Brain microvascular endothelial cell (primary cell): ENCODE data around the gene CCDC81.

ENCODE experiments used
- DNase-seq: peaks from one replicate; pipeline ENCODE4 v3.0.0-alpha.2; 2020
- H3K27ac ChIP-seq: fragments of 250-450 bp; sonication (Bioruptor Pico); 2 replicates; pipeline ENCODE4 v1.5.1; 2020; ENCODE audit warnings: mild to moderate bottlenecking, moderate library complexity
- H3K27me3 ChIP-seq: fragments of 250-450 bp; sonication (Bioruptor Pico); replicated peaks from 2 replicates; pipeline ENCODE4 v1.5.1; 2020; ENCODE audit warnings: mild to moderate bottlenecking
- H3K36me3 ChIP-seq: fragments of 250-450 bp; sonication (Bioruptor Pico); replicated peaks from 2 replicates; pipeline ENCODE4 v1.5.1; 2020; ENCODE audit warnings: mild to moderate bottlenecking
- H3K4me3 ChIP-seq: 2 replicates; pipeline ENCODE4 v1.5.1; 2011; ENCODE audit warnings: low read depth, mild to moderate bottlenecking, control low read depth, low read length, moderate library complexity
- in situ Hi-C: cut with HindIII; loops from 2 replicates; pipeline ENCODE4 v1.10.0; 2017; ENCODE audit warnings: low sequenced_read_pairs, low pct_ligation_motif_present
- TF ChIP-seq, protein P1 (sequence below): IDR thresholded peaks from 2 replicates; pipeline ENCODE4 v1.5.1; 2011; ENCODE audit warnings: low read depth, mild to moderate bottlenecking, moderate library complexity, low read length, control low read depth, inconsistent platforms; ENCODE audit errors: missing control alignments

Gene CCDC81

DNA sequence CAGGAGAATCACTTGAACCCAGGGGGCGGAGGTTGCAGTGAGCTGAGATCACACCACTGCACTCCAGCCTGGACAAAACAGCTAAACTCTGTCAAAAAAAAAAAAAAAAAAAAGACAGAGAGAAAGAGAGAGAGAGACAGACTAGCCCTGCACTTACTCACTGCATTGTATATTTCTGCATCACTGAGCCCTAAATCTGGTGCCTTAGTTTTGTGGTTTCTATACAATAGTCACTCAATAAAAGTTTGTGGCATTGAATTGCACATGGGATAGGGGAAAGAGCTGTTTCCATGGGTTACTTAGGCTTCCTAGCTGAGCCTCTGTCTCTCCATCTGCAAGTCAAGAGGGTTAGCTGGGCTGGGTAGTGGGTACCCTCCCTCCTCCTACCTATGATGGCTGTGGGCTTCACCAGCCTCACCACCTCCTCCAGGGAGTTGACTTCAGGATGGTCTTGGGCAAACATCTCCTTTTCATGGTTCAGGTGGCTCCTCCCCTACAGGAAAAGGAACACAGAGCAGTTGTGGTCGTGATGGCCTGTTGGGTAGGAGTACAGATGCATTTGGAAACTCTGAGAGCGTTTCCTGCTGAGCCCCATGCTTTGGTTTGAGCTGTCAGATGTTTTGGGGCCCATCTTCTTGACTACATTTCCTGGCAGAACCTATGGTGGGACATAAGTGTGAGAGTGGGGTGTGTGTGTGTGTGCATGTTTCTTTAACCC, 73.2 kb downstream of the CCDC81 start:
- TF ChIP-seq, protein P1, sequence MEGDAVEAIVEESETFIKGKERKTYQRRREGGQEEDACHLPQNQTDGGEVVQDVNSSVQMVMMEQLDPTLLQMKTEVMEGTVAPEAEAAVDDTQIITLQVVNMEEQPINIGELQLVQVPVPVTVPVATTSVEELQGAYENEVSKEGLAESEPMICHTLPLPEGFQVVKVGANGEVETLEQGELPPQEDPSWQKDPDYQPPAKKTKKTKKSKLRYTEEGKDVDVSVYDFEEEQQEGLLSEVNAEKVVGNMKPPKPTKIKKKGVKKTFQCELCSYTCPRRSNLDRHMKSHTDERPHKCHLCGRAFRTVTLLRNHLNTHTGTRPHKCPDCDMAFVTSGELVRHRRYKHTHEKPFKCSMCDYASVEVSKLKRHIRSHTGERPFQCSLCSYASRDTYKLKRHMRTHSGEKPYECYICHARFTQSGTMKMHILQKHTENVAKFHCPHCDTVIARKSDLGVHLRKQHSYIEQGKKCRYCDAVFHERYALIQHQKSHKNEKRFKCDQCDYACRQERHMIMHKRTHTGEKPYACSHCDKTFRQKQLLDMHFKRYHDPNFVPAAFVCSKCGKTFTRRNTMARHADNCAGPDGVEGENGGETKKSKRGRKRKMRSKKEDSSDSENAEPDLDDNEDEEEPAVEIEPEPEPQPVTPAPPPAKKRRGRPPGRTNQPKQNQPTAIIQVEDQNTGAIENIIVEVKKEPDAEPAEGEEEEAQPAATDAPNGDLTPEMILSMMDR, result no peak
- in situ Hi-C loops, result no loop called here

DNA sequence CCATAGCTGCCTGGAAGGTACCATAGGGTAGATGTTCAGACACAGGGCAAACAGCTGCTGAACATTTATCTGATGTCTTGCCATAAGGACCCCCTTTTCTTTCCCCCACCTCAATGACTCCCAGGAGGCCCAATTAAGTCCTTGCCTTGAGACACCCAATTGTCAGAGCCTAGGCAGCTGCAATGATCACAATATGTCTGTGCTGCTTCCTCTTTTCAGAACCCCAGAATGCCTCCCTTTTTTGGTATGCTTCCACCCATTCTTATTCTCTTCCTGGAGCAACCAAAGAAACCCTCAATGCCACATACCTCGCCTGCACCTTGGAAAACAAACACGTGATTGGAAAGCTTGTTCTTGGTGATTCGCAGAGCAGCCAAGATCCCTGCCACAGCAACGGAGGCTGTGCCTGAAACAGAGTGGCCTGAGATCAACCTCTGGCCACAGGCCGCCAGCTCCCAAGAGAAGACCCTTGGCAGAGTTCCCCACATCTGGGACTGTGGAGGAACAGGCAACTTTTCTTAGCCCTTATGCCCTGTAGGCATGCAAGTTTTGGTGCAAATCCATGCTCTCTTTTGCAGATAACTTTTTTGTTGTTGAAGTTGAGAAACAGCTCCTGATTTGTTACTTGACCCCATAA, 75.4 kb downstream of the CCDC81 start:
- no peak overlapping the region for H3K27ac ChIP-seq
- TF ChIP-seq, protein P1, result no peak
- no peak for DNase-seq
- H3K36me3 ChIP-seq, result no peaks in the 10 kb centered on the region
- no peaks in the 10 kb centered on the region for H3K27me3 ChIP-seq
- in situ Hi-C loops, result no loop called here
- H3K4me3 ChIP-seq, result no peak overlapping the region

More for the DNA sequence above, 73.2 kb downstream of the CCDC81 start:
- Histone ChIP-seq H3K27ac (no peak overlapping the region), H3K36me3 (no peaks in the 10 kb centered on the region), H3K4me3 (no peak overlapping the region), H3K27me3 (no peaks in the 10 kb centered on the region)
- no peak for DNase-seq

DNA sequence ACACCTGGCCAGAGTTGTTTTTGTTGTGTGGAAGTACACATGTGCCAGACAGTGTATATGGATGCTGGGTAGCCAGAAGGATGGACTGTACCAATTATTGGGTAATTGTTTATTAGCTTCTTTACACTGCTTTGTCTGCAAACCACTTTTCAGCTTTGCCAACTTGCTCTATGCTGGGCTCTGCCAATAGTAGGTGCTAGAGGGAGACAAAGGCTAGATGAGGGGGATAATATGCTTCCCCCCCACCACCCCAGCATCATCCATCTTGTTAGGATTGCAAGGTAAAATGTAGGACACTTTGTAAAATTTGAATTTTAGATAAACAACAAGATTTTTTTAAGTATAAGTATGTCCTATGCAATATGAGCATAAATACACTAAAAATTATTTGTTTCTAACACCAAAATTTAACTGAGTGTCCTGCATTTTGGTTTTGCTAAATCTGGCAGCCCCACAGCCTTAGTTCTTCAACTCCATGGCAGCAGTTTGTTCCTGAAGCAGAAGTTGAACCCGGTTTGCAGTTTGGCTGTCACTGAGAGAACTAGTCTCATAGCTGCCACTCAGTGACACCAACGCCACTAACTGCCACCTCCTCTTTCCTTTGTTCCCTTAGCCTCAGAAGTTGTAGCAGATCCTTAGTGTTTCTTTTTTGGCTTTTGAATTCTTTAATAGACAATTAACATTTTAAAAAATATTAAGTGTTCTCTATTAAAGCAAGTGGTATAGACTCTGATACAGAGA, 78.8 kb downstream of the CCDC81 start:
- in situ Hi-C loops, result no loop called here
- TF ChIP-seq, protein P1, result peak; percentile 26
- Histone ChIP-seq H3K27me3 (no peaks in the 10 kb centered on the region), H3K27ac (no peak overlapping the region), H3K4me3 (no peak overlapping the region), H3K36me3 (no peaks in the 10 kb centered on the region)
- DNase-seq, result no peak

DNA sequence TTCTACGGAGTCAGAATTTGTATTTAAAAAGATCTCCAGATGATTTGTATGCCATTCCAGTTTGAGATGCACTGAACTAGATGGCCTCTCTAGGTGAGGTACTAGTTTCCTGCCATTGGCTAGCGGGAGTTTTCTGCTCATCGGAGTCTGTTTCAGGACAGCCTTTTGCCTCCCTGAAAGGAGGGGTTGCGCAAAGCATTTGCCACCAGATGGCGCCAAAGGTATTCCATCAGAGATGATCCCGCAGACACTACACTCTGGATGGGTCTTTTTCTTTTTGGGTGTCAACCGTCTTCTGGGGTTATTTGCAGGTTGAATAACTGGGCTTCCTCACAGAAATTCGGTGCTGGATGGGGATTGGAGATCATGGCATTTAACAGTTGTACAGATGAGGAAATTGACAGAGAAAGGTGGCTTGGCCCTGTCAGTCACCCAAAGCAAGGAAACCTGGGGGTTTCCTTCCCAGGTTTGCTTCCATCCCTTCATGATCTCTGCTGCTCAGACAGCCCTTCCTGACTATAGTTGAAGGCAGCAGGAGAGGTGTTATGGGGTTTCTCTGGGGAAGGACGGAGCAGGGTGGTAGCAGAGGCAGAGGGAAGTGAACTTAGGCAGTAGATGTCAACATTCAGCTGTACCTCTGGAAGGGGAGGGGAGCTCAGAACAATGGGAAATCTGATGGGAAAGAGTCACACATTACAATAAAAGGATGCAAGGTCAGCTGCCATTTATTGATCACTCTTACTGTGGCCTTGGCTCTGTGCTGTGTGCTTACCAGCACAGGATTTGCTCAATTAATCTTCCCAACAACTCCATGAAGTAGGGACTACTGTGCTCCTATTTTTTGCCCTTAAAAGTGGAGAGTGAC, 81.6 kb downstream of the CCDC81 start:
- Histone ChIP-seq H3K4me3 (no peak overlapping the region), H3K27me3 (no peaks in the 10 kb centered on the region), H3K27ac (peak overlapping the region; percentile 41), H3K36me3 (no peaks in the 10 kb centered on the region)
- in situ Hi-C loops, result no loop called here
- TF ChIP-seq, protein P1, result peak; percentile 89
- DNase-seq, result peak; percentile 89

DNA sequence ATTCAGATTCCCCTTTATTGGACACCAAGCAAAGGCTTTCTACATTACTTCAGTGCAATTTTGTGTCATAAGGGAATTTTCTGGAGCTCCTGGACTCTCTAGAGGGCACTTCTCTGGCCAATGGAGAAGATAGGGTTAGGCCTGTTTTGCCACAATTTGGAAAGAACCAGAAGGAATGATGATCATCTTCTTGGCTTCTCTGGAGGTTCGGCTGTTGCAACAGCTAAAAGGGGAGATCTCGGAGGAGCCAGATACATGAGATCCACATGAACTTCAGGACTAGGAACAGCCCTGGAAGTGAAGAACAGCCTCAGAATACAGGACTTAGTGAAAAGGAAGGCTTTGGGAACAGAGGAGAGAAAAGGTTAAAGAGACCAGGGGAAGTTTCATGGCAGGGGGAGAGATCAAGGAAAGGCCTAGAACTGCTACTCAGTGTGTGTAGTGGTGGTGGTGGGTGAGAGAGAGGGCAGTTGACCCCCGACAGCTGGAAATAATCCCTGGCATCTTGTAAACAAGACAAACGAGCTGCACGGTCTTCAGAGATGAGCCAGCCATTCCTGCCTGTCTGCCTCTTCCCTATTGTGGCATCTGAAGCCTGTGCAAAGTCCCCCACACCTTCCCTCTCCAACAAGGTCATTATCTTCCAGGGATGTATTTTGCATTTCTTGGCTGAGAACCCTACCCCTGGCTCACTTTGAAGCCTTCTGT, 83.8 kb downstream of the CCDC81 start:
- no peak for DNase-seq
- in situ Hi-C loops, result no loop called here

More for the DNA sequence above, 83.8 kb downstream of the CCDC81 start:
- H3K36me3 ChIP-seq, result no peaks in the 10 kb centered on the region
- H3K4me3 ChIP-seq, result no peak overlapping the region
- peak overlapping the region; percentile 88 for H3K27ac ChIP-seq
- TF ChIP-seq, protein P1, result no peak
- H3K27me3 ChIP-seq, result no peaks in the 10 kb centered on the region
